Esophagus squamous epithelium (tissue), 5 donors: ENCODE data around the gene SDF2L1. TPM values are rescaled to one million over a fixed set of nuclear protein-coding genes. Genes with fewer than 3 reads are reported as not detected.

Experiments used
- DNase-seq: peaks from one replicate; lab custom pipeline; 2025; lab: John Stamatoyannopoulos, UW
- H3K27ac ChIP-seq, 4 donors: fragments of 200-600 bp; sonication (generic); one replicate each; pipeline ENCODE4 v1.5.1; 2016 to 2019; ENCODE audit warnings: mild to moderate bottlenecking in 1 of 4
- H3K27me3 ChIP-seq, 4 donors: fragments of 200-600 bp; sonication (generic); 1 replicate in 3 of 4; 2 replicates in 1 of 4; pipeline versions ENCODE4 v1.5.1 to v1.6.0; 2017 to 2021; ENCODE audit warnings: antibody characterized with exemption in 1 of 4
- H3K36me3 ChIP-seq, 3 donors: fragments of 200-600 bp; sonication (generic); one replicate each; pipeline ENCODE4 v1.5.1; 2016 to 2019
- H3K4me1 ChIP-seq, 3 donors: fragments of 200-600 bp; sonication (generic); one replicate each; pipeline ENCODE4 v1.5.1; 2017 to 2019
- H3K4me3 ChIP-seq, 4 donors: fragments of 200-600 bp; sonication (generic); 1 replicate in 3 of 4; 2 replicates in 1 of 4; pipeline ENCODE4 v1.5.1; 2016 to 2019; ENCODE audit warnings: mild to moderate bottlenecking in 2 of 4, moderate library complexity in 1 of 4
- H3K9me3 ChIP-seq, 3 donors: fragments of 200-600 bp; sonication (generic); one replicate each; pipeline ENCODE4 v1.5.1; 2016 to 2019
- CTCF ChIP-seq, 6 experiments: fragments of 450-650 bp in 4 of 6; fragments of 200-600 bp in 2 of 6; sonication (generic) in 2 of 6; IDR thresholded peaks; one replicate each; pipeline ENCODE4 v1.5.1; 2016 to 2019; ENCODE audit warnings: antibody characterized with exemption in 6 of 6, mild to moderate bottlenecking in 4 of 6, moderate library complexity in 4 of 6
- POLR2A ChIP-seq, 4 donors: fragments of 450-650 bp; IDR thresholded peaks; one replicate each; pipeline ENCODE4 v1.6.1; 2017; ENCODE audit warnings: antibody characterized with exemption in 4 of 4, mild to moderate bottlenecking in 4 of 4, moderate library complexity in 3 of 4
- WGBS, 2 donors: methylation state at CpG; one replicate each; pipeline ENCODE4 v1.1.5; 2018; 5-methylcytosine and 5-hydroxymethylcytosine counted together
- intact Hi-C: fragments of 100-400 bp; cut with DNase I; formaldehyde crosslinking; loops from one replicate; pipeline ENCODE4 v1.15.0; 2022
- total RNA-seq, 4 donors: library from RNA; depleted of rRNA; stranded (reverse); fragments of >200 nt; gene quantifications; one replicate each; pipeline ENCODE4 v1.1.0, GENCODE V29; 2016
- donor health status: DM: yes; HTN: yes; CAD: no.

SDF2L1 gene
- total RNA-seq, 4 donors from 2014 or later = 19.6 to 29.7 (median 24.6) TPM

GRCh38 chr22:21598302-21598701 is 43.8 kb upstream of the SDF2L1 start:
- Histone ChIP-seq H3K27ac (no peak overlapping the region), H3K4me3 (no peak overlapping the region), H3K9me3 (no peaks in the 10 kb centered on the region), H3K36me3 (peaks cover 5 to 73% (median 11%) of the 10 kb centered on the region in 3 donors), H3K4me1 (peaks cover 0 to 16% (median 0%) of the 10 kb centered on the region in 3 donors), H3K27me3 (no peaks in the 10 kb centered on the region)
- intact Hi-C loops = no loop called here
- no peak for DNase-seq
- WGBS, 2 donors = 82 to 86% methylated on average over 3 of the region's 3 CpGs
- TF ChIP-seq CTCF (IDR thresholded peaks at IDR 0.05) (no peak), POLR2A (IDR thresholded peaks at IDR 0.05) (no peak)

- no peaks in the 10 kb centered on the region for H3K9me3 ChIP-seq
- intact Hi-C loops = no loop called here
- no peak overlapping the region for H3K27ac ChIP-seq
- H3K4me1 ChIP-seq = peaks cover 0 to 10% (median 0%) of the 10 kb centered on the region in 3 donors
- peaks cover 2 to 64% (median 5%) of the 10 kb centered on the region in 3 donors for H3K36me3 ChIP-seq
- H3K4me3 ChIP-seq = no peak overlapping the region
- TF ChIP-seq POLR2A (IDR thresholded peaks at IDR 0.05) (no peak), CTCF (IDR thresholded peaks at IDR 0.05) (no peak)
- H3K27me3 ChIP-seq = no peaks in the 10 kb centered on the region
- no peak for DNase-seq
- WGBS, 2 donors = 80 to 83% methylated on average over 5 to 6 of the region's 6 CpGs
Measured at GRCh38 chr22:21599053-21599893, 42.8 kb upstream of the SDF2L1 start.

- no peaks in the 10 kb centered on the region for H3K27me3 ChIP-seq
- TF ChIP-seq POLR2A (IDR thresholded peaks at IDR 0.05) (no peak), CTCF (IDR thresholded peaks at IDR 0.05) (no peak)
- 81 to 98% methylated on average over 6 of the region's 6 CpGs for WGBS, 2 donors
- H3K4me3 ChIP-seq = no peak overlapping the region
- peaks cover 0 to 24% (median 3%) of the 10 kb centered on the region in 3 donors for H3K4me1 ChIP-seq
- intact Hi-C loops = no loop called here
- no peaks in the 10 kb centered on the region for H3K9me3 ChIP-seq
- peaks cover 0 to 42% (median 5%) of the 10 kb centered on the region in 3 donors for H3K36me3 ChIP-seq
- no peak for DNase-seq
- H3K27ac ChIP-seq = no peak overlapping the region
Measured at GRCh38 chr22:21602579-21602978, 39.5 kb upstream of the SDF2L1 start.

GRCh38 chr22:21603973-21604372 is 38.1 kb upstream of the SDF2L1 start:
- H3K27ac ChIP-seq = no peak overlapping the region
- WGBS, 2 donors = 80 to 89% methylated on average over 6 to 9 of the region's 9 CpGs
- TF ChIP-seq CTCF (IDR thresholded peaks at IDR 0.05) = no peak
- no peak for TF ChIP-seq POLR2A (IDR thresholded peaks at IDR 0.05)
- H3K4me1 ChIP-seq = peaks cover 0 to 24% (median 3%) of the 10 kb centered on the region in 3 donors
- no peak overlapping the region for H3K4me3 ChIP-seq
- no peak for DNase-seq
- H3K36me3 ChIP-seq = peaks cover 0 to 40% (median 5%) of the 10 kb centered on the region in 3 donors
- intact Hi-C loops = no loop called here
- H3K9me3 ChIP-seq = no peaks in the 10 kb centered on the region
- H3K27me3 ChIP-seq = no peaks in the 10 kb centered on the region

- intact Hi-C loops = no loop called here
Measured at GRCh38 chr22:21605887-21606564, 36.1 kb upstream of the SDF2L1 start.

More at GRCh38 chr22:21605887-21606564, 36.1 kb upstream of the SDF2L1 start:
- 93 to 97% methylated on average over 7 of the region's 7 CpGs for WGBS, 2 donors
- H3K9me3 ChIP-seq = no peaks in the 10 kb centered on the region
- no peak for DNase-seq
- TF ChIP-seq POLR2A (IDR thresholded peaks at IDR 0.05) = no peak
- TF ChIP-seq CTCF (IDR thresholded peaks at IDR 0.05) = no peak
- no peaks in the 10 kb centered on the region for H3K27me3 ChIP-seq
- no peak overlapping the region for H3K4me3 ChIP-seq
- peaks cover 0 to 46% (median 5%) of the 10 kb centered on the region in 3 donors for H3K36me3 ChIP-seq
- peaks cover 0 to 20% (median 3%) of the 10 kb centered on the region in 3 donors for H3K4me1 ChIP-seq
- H3K27ac ChIP-seq = no peak overlapping the region
